GM12873 (cell line): ENCODE data around the gene MAGIX.

Experiments used
- TF ChIP-seq, protein P1 (sequence below): IDR thresholded peaks from 2 replicates; pipeline ENCODE4 v1.5.1; 2012; ENCODE audit warnings: low read depth, mild to moderate bottlenecking, moderate library complexity, low read length, control low read depth; ENCODE audit not compliant: insufficient read depth; ENCODE audit errors: missing control alignments

Gene MAGIX

DNA sequence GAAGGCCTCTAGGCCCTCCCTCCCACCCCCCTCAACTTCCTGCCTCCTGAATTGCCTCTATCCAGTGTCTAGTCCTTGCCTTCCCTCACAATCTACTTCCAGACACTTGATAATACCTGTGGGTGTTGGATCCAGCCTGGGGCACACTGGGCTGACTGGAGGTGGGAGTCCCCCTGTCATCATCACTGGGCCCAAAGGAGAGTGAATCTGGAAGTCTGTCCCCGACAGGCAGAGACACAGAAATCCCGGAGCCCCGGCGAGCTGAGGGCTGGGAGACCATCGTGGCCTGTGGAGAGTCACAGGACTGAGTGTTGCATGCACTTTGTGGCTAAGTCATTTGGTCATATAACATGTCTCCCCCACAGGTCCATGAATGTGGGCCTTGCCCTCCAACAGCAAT, 45.8 kb downstream of the MAGIX start:
- TF ChIP-seq, protein P1, sequence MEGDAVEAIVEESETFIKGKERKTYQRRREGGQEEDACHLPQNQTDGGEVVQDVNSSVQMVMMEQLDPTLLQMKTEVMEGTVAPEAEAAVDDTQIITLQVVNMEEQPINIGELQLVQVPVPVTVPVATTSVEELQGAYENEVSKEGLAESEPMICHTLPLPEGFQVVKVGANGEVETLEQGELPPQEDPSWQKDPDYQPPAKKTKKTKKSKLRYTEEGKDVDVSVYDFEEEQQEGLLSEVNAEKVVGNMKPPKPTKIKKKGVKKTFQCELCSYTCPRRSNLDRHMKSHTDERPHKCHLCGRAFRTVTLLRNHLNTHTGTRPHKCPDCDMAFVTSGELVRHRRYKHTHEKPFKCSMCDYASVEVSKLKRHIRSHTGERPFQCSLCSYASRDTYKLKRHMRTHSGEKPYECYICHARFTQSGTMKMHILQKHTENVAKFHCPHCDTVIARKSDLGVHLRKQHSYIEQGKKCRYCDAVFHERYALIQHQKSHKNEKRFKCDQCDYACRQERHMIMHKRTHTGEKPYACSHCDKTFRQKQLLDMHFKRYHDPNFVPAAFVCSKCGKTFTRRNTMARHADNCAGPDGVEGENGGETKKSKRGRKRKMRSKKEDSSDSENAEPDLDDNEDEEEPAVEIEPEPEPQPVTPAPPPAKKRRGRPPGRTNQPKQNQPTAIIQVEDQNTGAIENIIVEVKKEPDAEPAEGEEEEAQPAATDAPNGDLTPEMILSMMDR, result no peak

DNA sequence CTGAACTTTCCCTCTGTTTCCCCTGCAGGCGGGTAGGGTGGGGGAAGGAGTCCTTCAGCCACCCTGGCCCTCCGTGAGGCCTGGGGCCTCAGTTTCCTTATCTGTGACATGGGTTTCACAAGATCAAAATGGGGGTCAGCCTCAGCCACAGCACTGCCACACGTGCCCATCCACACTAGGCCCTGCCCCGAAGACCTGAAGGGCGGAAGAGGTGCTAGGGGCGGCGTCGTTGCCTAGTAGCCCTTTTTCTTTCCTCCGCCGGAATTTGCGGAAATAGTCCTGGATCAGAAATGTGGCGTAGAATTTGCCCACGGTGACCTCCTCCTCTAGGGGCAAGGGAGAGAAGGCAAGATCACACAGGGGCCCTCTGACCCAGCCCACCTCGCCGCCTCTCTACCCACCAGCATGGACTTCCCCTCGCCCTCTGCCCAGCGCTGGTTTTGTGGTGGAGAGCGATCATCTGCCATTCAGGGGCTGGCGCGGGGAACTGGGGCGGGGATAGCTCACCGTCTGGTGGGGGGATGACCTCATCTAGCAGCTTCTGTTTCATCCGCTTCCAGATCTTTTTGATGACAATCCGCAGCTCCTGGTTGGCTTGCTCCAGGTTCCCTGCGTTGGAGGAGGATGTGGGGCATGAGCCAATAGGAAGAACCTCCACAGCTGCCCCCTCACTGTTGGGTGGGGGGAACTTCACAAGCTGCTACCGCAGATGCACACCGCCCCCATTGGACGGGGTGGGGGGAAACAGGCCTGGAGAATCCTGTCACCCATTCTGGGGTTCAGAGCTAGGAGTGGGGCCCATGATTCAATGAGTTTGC, 47.1 kb downstream of the MAGIX start:
- TF ChIP-seq, protein P1, result no peak

DNA sequence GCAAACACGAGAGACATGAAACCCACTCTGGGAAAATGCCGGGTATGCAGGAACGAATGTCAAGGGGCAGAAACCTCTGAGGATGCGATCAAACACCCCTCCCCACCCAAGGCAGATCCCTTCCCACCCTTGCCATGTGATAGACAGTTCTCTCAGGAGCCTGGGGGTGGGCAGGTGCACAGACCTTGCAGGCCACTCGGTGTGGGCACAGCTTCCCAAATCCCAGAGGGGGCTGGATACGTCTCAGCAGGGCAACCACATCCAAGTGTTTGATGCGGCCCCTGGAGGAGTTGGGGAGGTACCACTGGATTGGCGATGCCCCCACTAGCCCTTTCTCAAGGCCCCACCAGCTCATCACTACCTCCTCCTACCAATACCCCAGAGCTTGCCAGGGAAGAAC, 47.8 kb downstream of the MAGIX start:
- TF ChIP-seq, protein P1, result no peak

DNA sequence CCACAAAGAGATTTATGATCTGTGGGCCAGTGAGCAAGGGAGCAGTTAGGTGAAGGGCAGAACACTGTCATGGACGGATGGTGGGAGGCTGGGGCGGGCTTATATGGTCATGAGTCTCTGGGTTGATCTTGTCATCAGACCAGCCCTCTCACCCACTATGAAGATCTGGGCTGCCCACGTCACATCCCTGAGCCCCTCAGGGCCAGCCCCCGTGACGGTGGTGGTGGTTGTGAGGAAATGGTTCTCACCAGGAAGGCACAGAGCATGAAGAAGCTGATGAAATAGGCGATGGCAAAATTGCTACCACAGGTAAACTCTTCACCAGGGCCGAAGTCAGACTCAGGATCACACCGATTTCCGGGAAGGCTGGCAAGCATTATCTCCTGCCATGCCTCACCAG, 48.5 kb downstream of the MAGIX start:
- TF ChIP-seq, protein P1, result no peak

DNA sequence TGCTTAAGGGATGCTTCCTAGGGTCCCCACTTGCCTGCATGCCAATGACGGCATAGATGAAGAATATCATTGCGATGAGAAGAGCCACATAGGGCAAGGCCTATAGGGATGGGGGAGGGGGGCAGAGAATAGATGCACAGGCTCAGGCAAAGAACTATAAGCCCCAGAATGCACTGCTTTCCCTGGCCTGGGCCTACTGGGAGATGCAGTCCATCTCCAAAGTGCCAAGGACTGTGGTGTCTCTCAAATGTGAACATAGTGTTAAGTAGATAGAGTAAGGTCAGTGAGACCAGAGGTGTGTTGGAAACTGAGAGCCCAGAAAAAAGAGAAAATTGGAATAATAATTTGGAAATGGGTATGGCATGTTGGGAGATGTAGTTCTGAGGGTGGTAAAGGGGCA, 49.7 kb downstream of the MAGIX start:
- TF ChIP-seq, protein P1, result no peak

DNA sequence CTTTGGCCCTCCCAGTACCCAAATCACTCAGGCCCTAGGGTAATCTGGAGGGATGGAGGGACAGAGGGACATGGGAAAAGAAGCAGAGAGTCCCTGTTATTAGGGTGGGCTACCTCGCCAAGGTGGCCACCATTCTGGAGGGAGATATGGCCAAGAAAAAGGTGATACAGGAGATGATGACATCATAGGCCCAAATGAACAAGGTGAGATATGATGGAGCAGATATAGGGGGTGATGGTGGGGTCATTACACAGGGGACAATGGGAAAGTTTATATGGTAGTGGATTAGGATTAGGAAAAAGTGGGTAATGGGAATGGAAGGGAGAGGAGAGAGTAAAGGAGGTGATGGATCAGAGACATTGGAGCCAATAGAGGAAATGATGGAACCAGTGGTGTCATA, 50.3 kb downstream of the MAGIX start:
- TF ChIP-seq, protein P1, result no peak

DNA sequence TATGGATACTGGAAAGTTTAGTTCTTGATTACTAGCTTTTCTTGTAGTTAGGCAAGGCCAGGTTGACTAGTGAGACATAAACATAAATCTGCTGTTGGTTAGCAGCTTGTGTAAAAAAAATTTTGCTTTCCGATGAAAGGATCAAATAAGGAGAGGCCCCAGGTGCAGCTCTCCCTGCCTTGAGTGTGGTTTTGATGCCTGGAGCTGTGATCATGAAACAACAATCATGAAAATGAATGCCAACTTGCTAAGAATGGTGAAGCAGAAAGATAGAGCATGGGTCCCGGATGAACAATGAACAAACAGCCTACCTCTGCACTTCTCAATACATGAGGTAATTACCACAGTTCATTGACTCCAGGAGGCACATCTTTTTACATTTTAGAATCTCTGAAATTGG, 51.9 kb downstream of the MAGIX start:
- TF ChIP-seq, protein P1, result no peak
